DND-41 (cell line): ENCODE results near the gene CNOT11.
"Not testable (repeated sequence)": the region's sequence is repeated elsewhere in the genome, so short reads cannot be mapped to it uniquely, and the experiment has no call there.

ENCODE experiments used
- CTCF ChIP-seq: IDR thresholded peaks from 2 replicates; pipeline ENCODE4 v1.5.1; 2012; ENCODE audit warnings: borderline replicate concordance, low read length, moderate library complexity, mild to moderate bottlenecking; ENCODE audit not compliant: poor library complexity, severe bottlenecking; ENCODE audit errors: extremely low read depth
- EZH2 ChIP-seq: IDR thresholded peaks from 3 replicates; pipeline ENCODE4 v1.6.1; 2012; ENCODE audit warnings: borderline replicate concordance, low read depth, mild to moderate bottlenecking, moderate library complexity, low read length, inconsistent platforms; ENCODE audit not compliant: severe bottlenecking

- not testable (repeated sequence) for TF ChIP-seq CTCF, EZH2
Observed at GRCh38 chr2:101245468-101245867, 7.2 kb upstream of the CNOT11 start.
